ENCODE measurements around the gene ALX4.

ALX4 gene

GRCh38 chr11:44335052-44335760, 25.3 kb upstream of the ALX4 start:
- no peak for DNase-seq (ENCODE audit: low spot score)

- DNase-seq (ENCODE audit: low spot score): no peak
Observed at GRCh38 chr11:44334356-44335004, 24.5 kb upstream of the ALX4 start.

GRCh38 chr11:44333271-44334218, 23.6 kb upstream of the ALX4 start:
- no peak for DNase-seq (ENCODE audit: low spot score)

GRCh38 chr11:44332665-44333064, 22.7 kb upstream of the ALX4 start:
- DNase-seq (ENCODE audit: low spot score): no peak

- DNase-seq (ENCODE audit: low spot score): no peak
Observed at GRCh38 chr11:44329472-44330230, 19.7 kb upstream of the ALX4 start.

- DNase-seq (ENCODE audit: low spot score): no peak
Observed at GRCh38 chr11:44328138-44328660, 18.3 kb upstream of the ALX4 start.

GRCh38 chr11:44327730-44328129, 17.8 kb upstream of the ALX4 start:
- DNase-seq (ENCODE audit: low spot score): no peak

GRCh38 chr11:44326615-44327475, 16.9 kb upstream of the ALX4 start:
- no peak for DNase-seq (ENCODE audit: low spot score)

GRCh38 chr11:44325698-44326097, 15.8 kb upstream of the ALX4 start:
- DNase-seq (ENCODE audit: low spot score): no peak

GRCh38 chr11:44324749-44325525, 15.0 kb upstream of the ALX4 start:
- no peak for DNase-seq (ENCODE audit: low spot score)

GRCh38 chr11:44324222-44324621, 14.3 kb upstream of the ALX4 start:
- no peak for DNase-seq (ENCODE audit: low spot score)

- DNase-seq (ENCODE audit: low spot score): no peak
Observed at GRCh38 chr11:44322243-44322642, 12.3 kb upstream of the ALX4 start.

- DNase-seq (ENCODE audit: low spot score): no peak
Observed at GRCh38 chr11:44321059-44321458, 11.1 kb upstream of the ALX4 start.

GRCh38 chr11:44320289-44320973, 10.5 kb upstream of the ALX4 start:
- DNase-seq (ENCODE audit: low spot score): no peak

GRCh38 chr11:44319552-44320288, 9.8 kb upstream of the ALX4 start:
- no peak for DNase-seq (ENCODE audit: low spot score)

GRCh38 chr11:44319170-44319551, 9.2 kb upstream of the ALX4 start:
- no peak for DNase-seq (ENCODE audit: low spot score)

GRCh38 chr11:44318369-44318768, 8.4 kb upstream of the ALX4 start:
- DNase-seq (ENCODE audit: low spot score): no peak

- no peak for DNase-seq (ENCODE audit: low spot score)
Observed at GRCh38 chr11:44316659-44317240, 6.8 kb upstream of the ALX4 start.
